Measurements from ENCODE around the gene PLIN5. TPM values are rescaled to one million over a fixed set of nuclear protein-coding genes. Genes with fewer than 3 reads are reported as not detected.
"Not testable (repeated sequence)": the region's sequence is repeated elsewhere in the genome, so short reads cannot be mapped to it uniquely, and the experiment has no call there.

PLIN5 gene
- total RNA-seq, 1 donor from 2014 or later, result 0.27 TPM

GRCh38 chr19:4570402-4570801, 35.4 kb upstream of the PLIN5 start:
- DNase-seq (ENCODE audit: low spot score in 2 of 2, unreplicated experiment in 2 of 2), result no peak
- no peaks in the 10 kb centered on the region for H3K9me3 Mint-ChIP-seq
- H3K27me3 Mint-ChIP-seq (ENCODE audit: low read depth), result no peaks in the 10 kb centered on the region
- H3K36me3 Mint-ChIP-seq, result no peaks in the 10 kb centered on the region
- TF ChIP-seq, protein P1, sequence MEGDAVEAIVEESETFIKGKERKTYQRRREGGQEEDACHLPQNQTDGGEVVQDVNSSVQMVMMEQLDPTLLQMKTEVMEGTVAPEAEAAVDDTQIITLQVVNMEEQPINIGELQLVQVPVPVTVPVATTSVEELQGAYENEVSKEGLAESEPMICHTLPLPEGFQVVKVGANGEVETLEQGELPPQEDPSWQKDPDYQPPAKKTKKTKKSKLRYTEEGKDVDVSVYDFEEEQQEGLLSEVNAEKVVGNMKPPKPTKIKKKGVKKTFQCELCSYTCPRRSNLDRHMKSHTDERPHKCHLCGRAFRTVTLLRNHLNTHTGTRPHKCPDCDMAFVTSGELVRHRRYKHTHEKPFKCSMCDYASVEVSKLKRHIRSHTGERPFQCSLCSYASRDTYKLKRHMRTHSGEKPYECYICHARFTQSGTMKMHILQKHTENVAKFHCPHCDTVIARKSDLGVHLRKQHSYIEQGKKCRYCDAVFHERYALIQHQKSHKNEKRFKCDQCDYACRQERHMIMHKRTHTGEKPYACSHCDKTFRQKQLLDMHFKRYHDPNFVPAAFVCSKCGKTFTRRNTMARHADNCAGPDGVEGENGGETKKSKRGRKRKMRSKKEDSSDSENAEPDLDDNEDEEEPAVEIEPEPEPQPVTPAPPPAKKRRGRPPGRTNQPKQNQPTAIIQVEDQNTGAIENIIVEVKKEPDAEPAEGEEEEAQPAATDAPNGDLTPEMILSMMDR (IDR thresholded peaks at IDR 0.05; ENCODE audit: unreplicated experiment), result no peak
- H3K4me1 Mint-ChIP-seq, result peaks cover 5% of the 10 kb centered on the region
- no peak overlapping the region for H3K27ac Mint-ChIP-seq
- H3K4me3 Mint-ChIP-seq, result no peak overlapping the region

DNA sequence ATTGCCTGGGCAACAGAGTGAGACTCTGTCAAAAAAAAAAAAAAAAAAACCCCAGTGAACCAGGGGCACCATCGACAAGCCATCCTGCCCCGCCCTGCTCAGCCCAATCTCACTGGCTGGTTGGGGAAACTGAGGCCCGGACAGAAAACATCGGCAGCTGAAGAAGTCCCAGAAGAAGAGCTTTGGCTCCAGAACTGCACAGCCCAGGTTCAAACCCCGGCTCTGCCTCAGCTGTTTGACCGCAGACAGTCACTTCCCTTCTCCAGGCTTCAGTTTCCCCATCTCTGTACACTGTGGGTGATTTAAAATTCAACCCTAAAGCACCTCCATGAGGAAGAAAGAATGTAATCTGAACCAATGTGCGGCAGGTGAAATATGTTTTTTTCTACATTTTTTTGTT, 33.9 kb upstream of the PLIN5 start:
- TF ChIP-seq, protein P1 (IDR thresholded peaks at IDR 0.05; ENCODE audit: unreplicated experiment), result no peak
- Mint-ChIP-seq H3K27ac (no peak overlapping the region), H3K36me3 (no peaks in the 10 kb centered on the region), H3K4me1 (no peaks in the 10 kb centered on the region), H3K4me3 (no peak overlapping the region), H3K27me3 (ENCODE audit: low read depth) (no peaks in the 10 kb centered on the region), H3K9me3 (no peaks in the 10 kb centered on the region)
- DNase-seq (ENCODE audit: low spot score in 2 of 2, unreplicated experiment in 2 of 2), result no peak

DNA sequence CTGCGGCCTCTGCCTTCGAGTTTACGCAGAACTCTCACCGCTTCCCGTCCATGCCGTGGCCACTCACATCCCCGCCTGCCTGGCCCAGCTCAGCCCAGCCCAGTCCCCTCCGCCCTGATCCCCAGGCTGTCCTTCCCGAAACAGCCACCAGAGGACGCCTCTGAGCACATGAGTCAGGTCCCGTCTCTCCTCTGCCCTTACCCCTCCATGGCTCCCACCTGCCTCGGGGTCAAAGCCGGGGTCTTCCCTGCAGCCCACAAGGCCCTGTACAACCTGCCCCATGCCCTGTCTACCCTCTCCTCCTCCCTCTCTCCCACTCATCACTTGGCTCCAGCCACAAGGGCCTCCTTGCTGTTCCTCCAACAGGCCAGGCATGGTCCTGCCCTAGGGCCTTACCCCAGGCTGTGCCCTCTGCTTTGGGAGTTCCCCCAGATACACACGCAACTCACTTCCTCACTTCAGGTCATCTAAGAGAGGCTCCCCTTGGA, 32.6 kb upstream of the PLIN5 start:
- DNase-seq (ENCODE audit: low spot score in 2 of 2, unreplicated experiment in 2 of 2), result peak in 1 of 2 experiments; percentile 71
- Mint-ChIP-seq H3K27ac (no peak overlapping the region), H3K4me1 (no peaks in the 10 kb centered on the region), H3K27me3 (ENCODE audit: low read depth) (no peaks in the 10 kb centered on the region), H3K9me3 (no peaks in the 10 kb centered on the region), H3K36me3 (no peaks in the 10 kb centered on the region), H3K4me3 (no peak overlapping the region)
- TF ChIP-seq, protein P1 (IDR thresholded peaks at IDR 0.05; ENCODE audit: unreplicated experiment), result peak; percentile 71

GRCh38 chr19:4566402-4567051, 31.5 kb upstream of the PLIN5 start:
- H3K4me3 Mint-ChIP-seq, result no peak overlapping the region
- no peak for DNase-seq (ENCODE audit: low spot score in 2 of 2, unreplicated experiment in 2 of 2)
- H3K9me3 Mint-ChIP-seq, result no peaks in the 10 kb centered on the region
- TF ChIP-seq, protein P1 (IDR thresholded peaks at IDR 0.05; ENCODE audit: unreplicated experiment), result no peak
- H3K4me1 Mint-ChIP-seq, result no peaks in the 10 kb centered on the region
- no peaks in the 10 kb centered on the region for H3K27me3 Mint-ChIP-seq (ENCODE audit: low read depth)
- no peaks in the 10 kb centered on the region for H3K36me3 Mint-ChIP-seq
- H3K27ac Mint-ChIP-seq, result no peak overlapping the region

- not testable (repeated sequence) for DNase-seq (ENCODE audit: low spot score in 2 of 2, unreplicated experiment in 2 of 2); H3K27me3 Mint-ChIP-seq (ENCODE audit: low read depth); H3K9me3 Mint-ChIP-seq; H3K4me3 Mint-ChIP-seq; H3K4me1 Mint-ChIP-seq; H3K36me3 Mint-ChIP-seq; H3K27ac Mint-ChIP-seq
These were observed 28.5 kb upstream of the PLIN5 start for GRCh38 chr19:4563562-4563961.

DNA sequence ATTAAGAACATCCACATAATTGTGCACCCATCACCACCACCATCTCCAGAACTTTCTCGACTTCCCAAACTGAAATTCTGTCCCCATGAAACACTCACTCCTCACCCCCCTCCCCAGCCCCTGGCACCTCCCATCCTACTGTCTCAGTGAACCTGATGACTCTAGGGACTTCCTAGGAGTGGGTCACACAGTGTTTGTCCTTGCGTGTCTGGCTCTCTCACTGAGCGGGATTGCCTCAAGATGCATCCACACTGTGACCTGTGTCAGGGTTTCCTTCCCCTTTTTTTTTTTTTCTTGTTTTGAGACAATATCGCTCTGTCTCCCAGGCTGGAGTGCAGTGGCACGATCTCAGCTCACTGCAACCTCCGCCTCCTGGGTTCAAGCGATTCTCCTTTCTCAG, 27.1 kb upstream of the PLIN5 start:
- H3K27ac Mint-ChIP-seq; DNase-seq (ENCODE audit: low spot score in 2 of 2, unreplicated experiment in 2 of 2): not testable (repeated sequence)

GRCh38 chr19:4559569-4559968, 24.5 kb upstream of the PLIN5 start, which contains the start of gene SEMA6B:
TSS of gene SEMA6B (minus strand) at chr19:4559684. CDS start at chr19:4558457, 1,227 bp downstream.
- no peaks in the 10 kb centered on the region for H3K36me3 Mint-ChIP-seq
- H3K27me3 Mint-ChIP-seq (ENCODE audit: low read depth), result peaks cover 4% of the 10 kb centered on the region
- H3K4me3 Mint-ChIP-seq, result no peak within 1 kb of the TSS
- TF ChIP-seq, protein P1 (IDR thresholded peaks at IDR 0.05; ENCODE audit: unreplicated experiment), result no peak
- H3K27ac Mint-ChIP-seq, result no peak within 1 kb of the TSS
- DNase-seq (ENCODE audit: low spot score in 2 of 2, unreplicated experiment in 2 of 2), result no peak
- peaks cover 3% of the 10 kb centered on the region for H3K4me1 Mint-ChIP-seq
- no peaks in the 10 kb centered on the region for H3K9me3 Mint-ChIP-seq

More for the DNA sequence above, 27.1 kb upstream of the PLIN5 start:
- H3K27me3 Mint-ChIP-seq (ENCODE audit: low read depth); H3K36me3 Mint-ChIP-seq; H3K9me3 Mint-ChIP-seq; H3K4me3 Mint-ChIP-seq; H3K4me1 Mint-ChIP-seq: not testable (repeated sequence)
